Caco-2 (cell line): Measurements from ENCODE around the gene TFIP11. TPM values are rescaled to one million over a fixed set of nuclear protein-coding genes. Genes with fewer than 3 reads are reported as not detected.

ENCODE experiments used
- BruUV-seq: library from RNA; stranded (reverse); fragments of 400-500 nt; replicated peaks from 2 replicates; lab custom pipeline; 2021; lab: Mats Ljungman, UMichigan
- CTCF ChIA-PET: fragments of 300-600 bp; sonication (Branson Sonifier 250); formaldehyde crosslinking; loops from one replicate; lab custom pipeline; 2022; ENCODE audit warnings: antibody characterized with exemption; lab: Charles Lee
- POLR2A ChIA-PET: fragments of 300-600 bp; sonication (Branson Sonifier 250); formaldehyde crosslinking; loops from one replicate; lab custom pipeline; 2022; ENCODE audit warnings: antibody characterized with exemption; lab: Charles Lee
- DNase-seq, 2 experiments: peaks; one replicate each; pipeline versions ENCODE4 v3.0.0 to v3.0.0-alpha.2; 2020 to 2022
- H3K27me3 ChIP-seq: replicated peaks from 2 replicates; pipeline ENCODE4 v1.6.0; 2011; ENCODE audit warnings: low read length; ENCODE audit not compliant: control insufficient read depth, insufficient read depth
- H3K36me3 ChIP-seq: 2 replicates; pipeline ENCODE4 v1.5.1; 2011; ENCODE audit warnings: low read length; ENCODE audit not compliant: control insufficient read depth, insufficient read depth
- H3K4me1 ChIP-seq: fragments of 250-450 bp; sonication (Bioruptor Pico); 2 replicates; pipeline ENCODE4 v1.5.1; 2020; ENCODE audit warnings: mild to moderate bottlenecking
- H3K4me3 ChIP-seq: 2 replicates; pipeline ENCODE4 v1.5.1; 2011; ENCODE audit warnings: low read depth, mild to moderate bottlenecking, control low read depth, low read length
- H3K9me3 ChIP-seq: fragments of 250-450 bp; sonication (Bioruptor Pico); 2 replicates; pipeline ENCODE4 v1.5.1; 2020; ENCODE audit warnings: mild to moderate bottlenecking, moderate library complexity
- H3K27ac Mint-ChIP-seq: one replicate; pipeline ENCODE4 v1.8.0; 2022; ENCODE audit warnings: mixed read lengths; ENCODE audit not compliant: unreplicated experiment
- H3K27me3 Mint-ChIP-seq: one replicate; pipeline ENCODE4 v1.8.0; 2022; ENCODE audit warnings: mixed read lengths; ENCODE audit not compliant: insufficient read depth, unreplicated experiment
- H3K36me3 Mint-ChIP-seq: one replicate; pipeline ENCODE4 v1.8.0; 2022; ENCODE audit warnings: mild to moderate bottlenecking, mixed read lengths; ENCODE audit not compliant: insufficient read depth, unreplicated experiment
- H3K4me1 Mint-ChIP-seq: one replicate; pipeline ENCODE4 v1.8.0; 2022; ENCODE audit warnings: low read depth, mixed read lengths; ENCODE audit not compliant: unreplicated experiment
- H3K4me3 Mint-ChIP-seq: one replicate; pipeline ENCODE4 v1.8.0; 2022; ENCODE audit warnings: mild to moderate bottlenecking, moderate library complexity, mixed read lengths; ENCODE audit not compliant: unreplicated experiment
- H3K9me3 Mint-ChIP-seq: one replicate; pipeline ENCODE4 v1.8.0; 2022; ENCODE audit warnings: mixed read lengths; ENCODE audit not compliant: unreplicated experiment
- CTCF ChIP-seq, 2 experiments: fragments of 200-600 bp in 1 of 2; IDR thresholded peaks; 1 replicate in 1 of 2; 2 replicates in 1 of 2; pipeline versions ENCODE4 v1.5.1 to v1.8.0; 2011 to 2022; ENCODE audit warnings: antibody characterized with exemption in 1 of 2, control low read depth in 1 of 2, inconsistent platforms in 1 of 2, low read depth in 1 of 2, low read length in 1 of 2, mild to moderate bottlenecking in 1 of 2, moderate library complexity in 1 of 2; ENCODE audit not compliant: insufficient read depth in 1 of 2, severe bottlenecking in 1 of 2, unreplicated experiment in 1 of 2
- intact Hi-C: fragments of 100-400 bp; cut with micrococcal nuclease; formaldehyde crosslinking; loops from one replicate; pipeline ENCODE4 v1.10.0; 2022; ENCODE audit not compliant: unreplicated experiment
- total RNA-seq: library from RNA; stranded (reverse); gene quantifications from 2 replicates; pipeline ENCODE4 v1.2.3, GENCODE V29; 2022

Gene TFIP11
- total RNA-seq, 1 experiment from 2014 or later: 27.7 TPM

GRCh38 chr22:26503758-26504157, 8.5 kb downstream of the TFIP11 start:
- no peak overlapping the region for H3K4me3 Mint-ChIP-seq
- intact Hi-C loops: no loop called here
- Histone ChIP-seq H3K4me3 (no peak overlapping the region), H3K9me3 (no peaks in the 10 kb centered on the region), H3K27me3 (no peaks in the 10 kb centered on the region), H3K4me1 (no peaks in the 10 kb centered on the region), H3K36me3 (peaks cover 6% of the 10 kb centered on the region)
- ChIA-PET POLR2A (no interaction called here), CTCF (no interaction called here)
- no peak for DNase-seq
- H3K4me1 Mint-ChIP-seq: no peaks in the 10 kb centered on the region
- H3K27ac Mint-ChIP-seq: peak overlapping the region; percentile 61
- H3K36me3 Mint-ChIP-seq: peaks cover 74% of the 10 kb centered on the region
- no peaks in the 10 kb centered on the region for H3K9me3 Mint-ChIP-seq
- no TSS peak for BruUV-seq
- no peaks in the 10 kb centered on the region for H3K27me3 Mint-ChIP-seq
- no peak for TF ChIP-seq CTCF (IDR thresholded peaks at IDR 0.05; ENCODE audit: insufficient read depth in 1 of 2, low read depth in 1 of 2, low read length in 1 of 2, severe bottlenecking in 1 of 2, unreplicated experiment in 1 of 2)

DNA sequence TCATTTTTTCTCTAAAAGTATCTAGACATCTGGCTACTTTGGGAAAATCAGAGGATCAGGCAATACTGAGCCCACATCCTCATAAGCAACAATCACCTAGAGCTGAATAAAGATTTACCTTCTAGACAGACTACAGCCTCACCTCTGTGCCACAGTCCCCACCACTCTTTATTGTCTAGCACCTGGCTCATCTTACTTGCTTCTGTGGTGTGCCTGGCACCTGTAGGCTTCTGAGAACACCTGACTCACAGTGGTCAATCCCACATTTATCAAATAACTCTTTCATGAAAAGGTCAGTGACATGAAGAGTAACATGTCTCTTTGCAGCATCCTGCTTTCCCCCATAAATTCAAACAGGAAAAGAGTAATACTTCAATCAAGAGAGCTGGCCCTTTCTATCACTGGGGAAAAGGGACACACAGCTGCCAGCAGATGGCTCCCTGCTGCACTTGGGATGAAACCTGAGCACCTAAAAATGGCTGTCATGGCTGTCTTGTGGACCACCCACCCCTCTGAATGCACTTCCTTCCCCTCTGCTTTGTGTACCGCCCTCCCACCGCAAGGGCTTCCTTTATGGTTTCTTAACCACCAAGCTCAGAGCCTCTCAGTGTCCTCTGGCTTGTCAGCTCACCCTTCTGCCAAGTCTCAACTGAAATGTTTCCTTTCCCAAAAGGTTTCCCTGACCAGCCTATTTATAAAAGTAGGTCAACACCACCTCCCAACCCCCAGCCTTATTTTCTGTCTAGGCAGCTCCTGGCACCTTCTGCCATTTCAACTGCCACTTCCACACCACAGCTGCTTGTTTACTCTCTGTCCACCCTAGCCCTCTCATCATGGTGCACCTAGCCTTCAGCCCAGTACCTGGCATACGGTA, 9.3 kb downstream of the TFIP11 start:
- CTCF ChIA-PET: no interaction called here
- Mint-ChIP-seq H3K4me3 (no peak overlapping the region), H3K9me3 (no peaks in the 10 kb centered on the region), H3K27me3 (no peaks in the 10 kb centered on the region), H3K4me1 (no peaks in the 10 kb centered on the region), H3K27ac (peak overlapping the region; percentile 61), H3K36me3 (peaks cover 81% of the 10 kb centered on the region)
- peaks cover 6% of the 10 kb centered on the region for H3K36me3 ChIP-seq
- intact Hi-C loops: no loop called here
- no peaks in the 10 kb centered on the region for H3K9me3 ChIP-seq
- H3K27me3 ChIP-seq: no peaks in the 10 kb centered on the region
- H3K4me1 ChIP-seq: no peaks in the 10 kb centered on the region
- peak in 1 of 2 experiments; percentile 46 for DNase-seq
- no TSS peak for BruUV-seq
- no peak overlapping the region for H3K4me3 ChIP-seq
- POLR2A ChIA-PET: interaction anchor here (1.7 kb wide), 1 partner anchor 19 kb away, joined by 4 read pairs; the partner anchor contains the start of genes HPS4 and SRRD
- TF ChIP-seq CTCF (IDR thresholded peaks at IDR 0.05; ENCODE audit: insufficient read depth in 1 of 2, low read depth in 1 of 2, low read length in 1 of 2, severe bottlenecking in 1 of 2, unreplicated experiment in 1 of 2): peak in 1 of 2 experiments; percentile 71

GRCh38 chr22:26501996-26502395, 10.3 kb downstream of the TFIP11 start:
- Mint-ChIP-seq H3K4me1 (no peaks in the 10 kb centered on the region), H3K27ac (no peak overlapping the region), H3K36me3 (peaks cover 84% of the 10 kb centered on the region), H3K9me3 (no peaks in the 10 kb centered on the region), H3K27me3 (no peaks in the 10 kb centered on the region), H3K4me3 (no peak overlapping the region)
- no TSS peak for BruUV-seq
- no peak for DNase-seq
- Histone ChIP-seq H3K4me1 (no peaks in the 10 kb centered on the region), H3K9me3 (no peaks in the 10 kb centered on the region), H3K27me3 (no peaks in the 10 kb centered on the region), H3K4me3 (no peak overlapping the region), H3K36me3 (peaks cover 6% of the 10 kb centered on the region)
- intact Hi-C loops: no loop called here
- no peak for TF ChIP-seq CTCF (IDR thresholded peaks at IDR 0.05; ENCODE audit: insufficient read depth in 1 of 2, low read depth in 1 of 2, low read length in 1 of 2, severe bottlenecking in 1 of 2, unreplicated experiment in 1 of 2)
- CTCF ChIA-PET: interaction anchor here (0.9 kb wide), 1 partner anchor 138 kb away, joined by 3 read pairs; no protein-coding TSS in a partner anchor
- POLR2A ChIA-PET: interaction anchor here (1.7 kb wide), 1 partner anchor 18 kb away, joined by 4 read pairs; the partner anchor contains the start of genes HPS4 and SRRD
